NCI-H774 (cell line): ENCODE results near the gene BIRC7.

Source experiments
- DNase-seq: peaks from one replicate; lab custom pipeline; 2025; lab: John Stamatoyannopoulos, UW

BIRC7 gene

GRCh38 chr20:63225082-63225454 lies 10.6 kb upstream of the BIRC7 start:
- no peak for DNase-seq

GRCh38 chr20:63226042-63226943 lies 9.4 kb upstream of the BIRC7 start:
- no peak for DNase-seq

- no peak for DNase-seq
Observed at GRCh38 chr20:63227260-63227659, 8.4 kb upstream of the BIRC7 start.

GRCh38 chr20:63228806-63229205 lies 6.9 kb upstream of the BIRC7 start:
- no peak for DNase-seq

- no peak for DNase-seq
Observed at GRCh38 chr20:63230800-63231268, 4.9 kb upstream of the BIRC7 start.

- no peak for DNase-seq
Observed at GRCh38 chr20:63232235-63233060, 3.3 kb upstream of the BIRC7 start.

GRCh38 chr20:63233061-63233344 lies 2.7 kb upstream of the BIRC7 start:
- DNase-seq, result no peak

- no peak for DNase-seq
Observed at GRCh38 chr20:63233924-63234323, 1.8 kb upstream of the BIRC7 start.

- DNase-seq, result no peak
Observed at GRCh38 chr20:63234693-63235398, 859 bp upstream of the BIRC7 start.

GRCh38 chr20:63236116-63236837 lies 572 bp downstream of the BIRC7 start:
- DNase-seq, result no peak

- DNase-seq, result no peak
Observed at GRCh38 chr20:63238031-63238430, 2.3 kb downstream of the BIRC7 start.

- DNase-seq, result no peak
Observed at GRCh38 chr20:63238514-63239125, 2.9 kb downstream of the BIRC7 start.

GRCh38 chr20:63239431-63239830 lies 3.7 kb downstream of the BIRC7 start:
- no peak for DNase-seq

GRCh38 chr20:63240004-63240403 lies 4.3 kb downstream of the BIRC7 start:
- no peak for DNase-seq

GRCh38 chr20:63241272-63241671 lies 5.6 kb downstream of the BIRC7 start:
- no peak for DNase-seq

- DNase-seq, result no peak
Observed at GRCh38 chr20:63242736-63243135, 7.0 kb downstream of the BIRC7 start.

GRCh38 chr20:63243604-63244247 lies 8.0 kb downstream of the BIRC7 start:
- no peak for DNase-seq

GRCh38 chr20:63244468-63244867 lies 8.8 kb downstream of the BIRC7 start:
- no peak for DNase-seq

GRCh38 chr20:63246490-63247288 lies 11.0 kb downstream of the BIRC7 start:
- DNase-seq, result no peak

- DNase-seq, result no peak
Observed at GRCh38 chr20:63247671-63248228, 12.0 kb downstream of the BIRC7 start.
